OCI-LY1 (cell line): ENCODE data around the gene FER1L5.

Experiments
- H2AFZ ChIP-seq: fragments of 200-600 bp; sonication (generic), shearing (Covaris generic); 2 replicates; pipeline ENCODE4 v1.6.0; 2014; ENCODE audit warnings: antibody characterized with exemption, mild to moderate bottlenecking, low read length
- H3F3A ChIP-seq: fragments of 200-600 bp; sonication (generic), shearing (Covaris generic); 2 replicates; pipeline ENCODE4 v1.6.0; 2014; ENCODE audit warnings: mild to moderate bottlenecking, antibody characterized with exemption, low read length, moderate library complexity; ENCODE audit not compliant: insufficient read depth
- H3K27ac ChIP-seq: fragments of 200-600 bp; sonication (generic); 2 replicates; pipeline ENCODE4 v1.5.1; 2014; ENCODE audit warnings: low read length, mixed run types, mild to moderate bottlenecking, low read depth; ENCODE audit not compliant: poor library complexity, severe bottlenecking
- H3K27me3 ChIP-seq: fragments of 200-600 bp; sonication (generic); 2 replicates; pipeline ENCODE4 v1.6.0; 2014; ENCODE audit warnings: antibody characterized with exemption, mild to moderate bottlenecking, low read length, moderate library complexity; ENCODE audit not compliant: insufficient read depth
- H3K36me3 ChIP-seq: fragments of 200-600 bp; sonication (generic); 2 replicates; pipeline ENCODE4 v1.6.1; 2014; ENCODE audit warnings: mild to moderate bottlenecking, antibody characterized with exemption, low read length, moderate library complexity, mixed read lengths; ENCODE audit not compliant: insufficient read depth
- H3K4me1 ChIP-seq: fragments of 200-600 bp; sonication (generic); 2 replicates; pipeline ENCODE4 v1.5.1; 2014; ENCODE audit warnings: mild to moderate bottlenecking, low read length, moderate library complexity; ENCODE audit not compliant: insufficient read depth, severe bottlenecking
- H3K4me2 ChIP-seq: fragments of 200-600 bp; sonication (generic), shearing (Covaris generic); 2 replicates; pipeline ENCODE4 v1.6.1; 2014; ENCODE audit warnings: low read length
- H3K4me3 ChIP-seq: fragments of 200-600 bp; sonication (generic); 2 replicates; pipeline ENCODE4 v1.5.1; 2014; ENCODE audit warnings: low read length, low read depth, mild to moderate bottlenecking, mixed read lengths; ENCODE audit not compliant: poor library complexity, severe bottlenecking
- H3K79me2 ChIP-seq: fragments of 200-600 bp; shearing (Covaris generic); 2 replicates; pipeline ENCODE4 v1.6.1; 2016; ENCODE audit warnings: mixed run types, low read length, mixed read lengths; ENCODE audit not compliant: insufficient read depth
- H3K9ac ChIP-seq: fragments of 200-600 bp; sonication (generic), shearing (Covaris generic); 2 replicates; pipeline ENCODE4 v1.6.1; 2014; ENCODE audit warnings: mild to moderate bottlenecking, low read length, mixed read lengths
- H3K9me2 ChIP-seq: fragments of 200-600 bp; sonication (generic), shearing (Covaris generic); 2 replicates; pipeline ENCODE4 v1.6.1; 2014; ENCODE audit warnings: low read depth, mild to moderate bottlenecking, low read length, mixed read lengths
- H3K9me3 ChIP-seq: fragments of 200-600 bp; shearing (Covaris generic); 2 replicates; pipeline ENCODE4 v1.6.1; 2014; ENCODE audit warnings: low read length, mixed read lengths
- H4K20me1 ChIP-seq: fragments of 200-600 bp; sonication (generic), shearing (Covaris generic); 2 replicates; pipeline ENCODE4 v1.6.0; 2016; ENCODE audit warnings: mild to moderate bottlenecking, low read length; ENCODE audit not compliant: insufficient read depth
- EZH2 ChIP-seq: fragments of 200-600 bp; sonication (generic), shearing (Covaris generic); IDR thresholded peaks from 2 replicates; pipeline ENCODE4 v1.8.0; 2017; ENCODE audit warnings: borderline replicate concordance, mixed run types, mild to moderate bottlenecking, antibody characterized with exemption, low read length, moderate library complexity, mixed read lengths
- TF ChIP-seq, protein P1 (sequence below): fragments of 200-600 bp; sonication (generic), shearing (Covaris generic); IDR thresholded peaks from 2 replicates; pipeline ENCODE4 v1.5.1; 2017; ENCODE audit warnings: mild to moderate bottlenecking, antibody characterized with exemption, low read length, moderate library complexity, mixed read lengths

FER1L5 gene

DNA sequence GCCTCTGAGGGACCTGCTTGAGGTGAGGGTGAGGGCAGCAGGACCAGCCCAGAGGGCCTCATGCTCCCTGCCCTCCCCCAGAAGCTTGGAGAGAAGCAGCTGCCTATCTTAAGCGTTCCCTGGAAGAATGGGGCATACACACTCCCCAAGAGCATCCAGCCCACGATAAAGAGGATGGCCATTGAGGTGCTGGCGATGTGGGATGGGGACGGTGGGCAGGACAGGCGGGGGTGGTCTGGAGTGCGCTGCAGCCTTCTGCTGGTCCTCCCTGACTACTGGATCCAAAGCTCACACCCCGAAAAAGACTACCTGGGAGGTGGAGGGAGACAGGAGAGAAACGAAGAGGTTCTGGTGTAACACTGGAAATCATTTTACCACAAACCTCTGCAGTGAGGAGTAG is 51.7 kb downstream of the FER1L5 start:
- TF ChIP-seq, protein P1, sequence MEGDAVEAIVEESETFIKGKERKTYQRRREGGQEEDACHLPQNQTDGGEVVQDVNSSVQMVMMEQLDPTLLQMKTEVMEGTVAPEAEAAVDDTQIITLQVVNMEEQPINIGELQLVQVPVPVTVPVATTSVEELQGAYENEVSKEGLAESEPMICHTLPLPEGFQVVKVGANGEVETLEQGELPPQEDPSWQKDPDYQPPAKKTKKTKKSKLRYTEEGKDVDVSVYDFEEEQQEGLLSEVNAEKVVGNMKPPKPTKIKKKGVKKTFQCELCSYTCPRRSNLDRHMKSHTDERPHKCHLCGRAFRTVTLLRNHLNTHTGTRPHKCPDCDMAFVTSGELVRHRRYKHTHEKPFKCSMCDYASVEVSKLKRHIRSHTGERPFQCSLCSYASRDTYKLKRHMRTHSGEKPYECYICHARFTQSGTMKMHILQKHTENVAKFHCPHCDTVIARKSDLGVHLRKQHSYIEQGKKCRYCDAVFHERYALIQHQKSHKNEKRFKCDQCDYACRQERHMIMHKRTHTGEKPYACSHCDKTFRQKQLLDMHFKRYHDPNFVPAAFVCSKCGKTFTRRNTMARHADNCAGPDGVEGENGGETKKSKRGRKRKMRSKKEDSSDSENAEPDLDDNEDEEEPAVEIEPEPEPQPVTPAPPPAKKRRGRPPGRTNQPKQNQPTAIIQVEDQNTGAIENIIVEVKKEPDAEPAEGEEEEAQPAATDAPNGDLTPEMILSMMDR: no peak
- TF ChIP-seq EZH2: no peak
- H3K27me3 ChIP-seq: no peaks in the 10 kb centered on the region
- H3K9ac ChIP-seq: no peak overlapping the region
- H3K4me3 ChIP-seq: no peak overlapping the region
- H3K9me3 ChIP-seq: no peaks in the 10 kb centered on the region
- no peak overlapping the region for H2AFZ ChIP-seq
- H3K36me3 ChIP-seq: no peaks in the 10 kb centered on the region
- no peaks in the 10 kb centered on the region for H3K4me1 ChIP-seq
- H3K4me2 ChIP-seq: no peak overlapping the region
- no peaks in the 10 kb centered on the region for H3K79me2 ChIP-seq
- H3K9me2 ChIP-seq: no peaks in the 10 kb centered on the region
- no peaks in the 10 kb centered on the region for H4K20me1 ChIP-seq
- H3F3A ChIP-seq: no peaks in the 10 kb centered on the region
- H3K27ac ChIP-seq: no peak overlapping the region

DNA sequence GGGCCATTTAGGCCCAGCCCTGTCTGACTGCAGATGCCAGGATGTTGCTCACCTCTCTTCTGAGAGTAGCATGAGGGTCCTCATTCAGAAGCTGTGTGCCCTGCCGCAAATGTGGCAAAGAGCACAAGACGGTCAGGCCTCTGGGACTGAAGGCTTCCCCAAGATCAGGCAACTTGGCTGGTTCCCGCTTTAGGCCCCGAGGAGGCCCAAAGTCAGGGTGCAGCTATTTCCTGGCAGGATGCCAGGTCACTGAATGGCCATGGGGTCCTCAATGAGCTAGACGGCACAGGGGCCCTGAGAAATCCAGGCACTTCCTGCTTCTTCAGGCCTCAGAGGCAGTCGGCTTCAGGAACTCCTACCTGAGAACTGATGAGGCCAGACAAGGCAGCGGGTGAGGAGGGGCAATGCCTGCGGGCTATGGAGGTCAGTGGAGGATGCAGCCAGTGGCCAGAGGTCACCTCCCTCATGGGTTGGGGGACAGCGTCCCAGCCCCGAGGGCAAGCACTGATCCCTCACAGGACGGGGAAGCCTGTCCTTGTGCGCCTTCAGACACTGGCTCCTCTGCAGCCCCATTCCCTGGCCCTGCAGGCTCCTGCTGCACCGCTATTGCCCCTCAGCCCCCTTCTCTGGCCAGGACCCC is 52.4 kb downstream of the FER1L5 start:
- no peaks in the 10 kb centered on the region for H3K27me3 ChIP-seq
- H3K9ac ChIP-seq: no peak overlapping the region
- H3K27ac ChIP-seq: no peak overlapping the region
- no peak for TF ChIP-seq EZH2
- TF ChIP-seq, protein P1: no peak
- no peaks in the 10 kb centered on the region for H3K79me2 ChIP-seq
- H3K4me3 ChIP-seq: no peak overlapping the region
- H3K4me1 ChIP-seq: no peaks in the 10 kb centered on the region
- no peak overlapping the region for H2AFZ ChIP-seq
- H4K20me1 ChIP-seq: no peaks in the 10 kb centered on the region
- no peaks in the 10 kb centered on the region for H3K9me3 ChIP-seq
- H3K4me2 ChIP-seq: no peak overlapping the region
- no peaks in the 10 kb centered on the region for H3K36me3 ChIP-seq
- H3K9me2 ChIP-seq: no peaks in the 10 kb centered on the region
- no peaks in the 10 kb centered on the region for H3F3A ChIP-seq

DNA sequence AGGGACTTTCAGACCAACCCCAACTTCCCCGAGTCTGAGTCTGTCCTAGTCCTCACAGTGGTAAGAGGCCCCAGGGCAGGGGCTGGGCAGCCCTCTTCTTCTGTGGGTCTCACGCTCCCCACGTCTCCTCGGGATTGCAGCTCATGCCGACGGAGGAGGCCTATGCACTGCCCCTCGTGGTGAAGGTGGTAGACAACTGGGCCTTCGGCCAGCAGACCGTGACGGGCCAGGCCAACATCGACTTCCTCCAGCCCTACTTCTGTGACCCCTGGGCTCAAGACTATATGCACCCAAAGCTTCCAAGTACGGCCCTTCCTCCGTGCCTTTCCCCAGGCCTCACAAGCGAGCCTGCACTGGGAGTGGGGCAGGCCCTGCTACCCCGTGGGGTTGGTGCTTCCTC is 53.0 kb downstream of the FER1L5 start:
- no peaks in the 10 kb centered on the region for H3F3A ChIP-seq
- no peaks in the 10 kb centered on the region for H3K79me2 ChIP-seq
- H3K36me3 ChIP-seq: no peaks in the 10 kb centered on the region
- no peaks in the 10 kb centered on the region for H3K27me3 ChIP-seq
- TF ChIP-seq, protein P1: peak; percentile 34; the same call in 1 of the 2 replicates
- TF ChIP-seq EZH2: no peak
- no peaks in the 10 kb centered on the region for H3K9me3 ChIP-seq
- no peaks in the 10 kb centered on the region for H4K20me1 ChIP-seq
- no peak overlapping the region for H3K9ac ChIP-seq
- no peak overlapping the region for H3K4me3 ChIP-seq
- no peak overlapping the region for H3K4me2 ChIP-seq
- no peak overlapping the region for H3K27ac ChIP-seq
- H3K9me2 ChIP-seq: no peaks in the 10 kb centered on the region
- H3K4me1 ChIP-seq: no peaks in the 10 kb centered on the region
- H2AFZ ChIP-seq: no peak overlapping the region
